SK-N-SH (cell line): Measurements from ENCODE around the gene TMPRSS5. TPM values are rescaled to one million over a fixed set of nuclear protein-coding genes. Genes with fewer than 3 reads are reported as not detected.

ENCODE experiments used
- CTCF ChIA-PET: fragments of 300-600, 350-600 bp; formaldehyde crosslinking; extraction: SDS; loops from one replicate; lab custom pipeline; 2021; lab: Yijun Ruan, JAX
- POLR2A ChIA-PET: fragments of 350-600 bp; sonication (Branson Sonifier 250); formaldehyde crosslinking; extraction: SDS; loops from one replicate; lab custom pipeline; 2020; ENCODE audit warnings: antibody characterized with exemption, inconsistent platforms; lab: Yijun Ruan, JAX
- DNase-seq: peaks from one replicate; pipeline ENCODE4 v3.0.0; 2012
- H2AFZ ChIP-seq: fragments of 200-600 bp; sonication (generic); 2 replicates; pipeline ENCODE4 v1.8.1; 2016; ENCODE audit warnings: antibody characterized with exemption, mild to moderate bottlenecking, low read depth
- H3F3A ChIP-seq: fragments of 200-600 bp; sonication (generic); replicated peaks from 2 replicates; pipeline ENCODE3; 2016; ENCODE audit warnings: antibody characterized with exemption, mild to moderate bottlenecking; ENCODE audit not compliant: insufficient read depth
- H3K27ac ChIP-seq, 2 experiments: fragments of 200-500 bp in 1 of 2; fragments of 200-600 bp in 1 of 2; sonication (Bioruptor generic) in 1 of 2; sonication (generic), shearing (Covaris generic) in 1 of 2; 2 replicates each; pipeline versions ENCODE4 v1.5.1 to v1.6.1; 2014 to 2016; ENCODE audit warnings: low read depth in 2 of 2, inconsistent platforms in 1 of 2, low read length in 1 of 2, mild to moderate bottlenecking in 1 of 2, mixed read lengths in 1 of 2
- H3K27me3 ChIP-seq: fragments of 200-600 bp; sonication (generic), shearing (Covaris generic); 2 replicates; pipeline ENCODE4 v1.6.1; 2016; ENCODE audit warnings: mixed run types; ENCODE audit not compliant: insufficient read depth
- H3K36me3 ChIP-seq, 2 experiments: fragments of 200-500 bp in 1 of 2; fragments of 200-600 bp in 1 of 2; sonication (Bioruptor generic) in 1 of 2; sonication (generic) in 1 of 2; replicated peaks in 1 of 2; 2 replicates each; pipeline versions ENCODE3 to v1.5.1; 2014 to 2016; ENCODE audit warnings: low read length in 1 of 2, mild to moderate bottlenecking in 1 of 2; ENCODE audit not compliant: insufficient read depth in 2 of 2, control insufficient read depth in 1 of 2
- H3K4me1 ChIP-seq, 2 experiments: fragments of 200-500 bp in 1 of 2; fragments of 200-600 bp in 1 of 2; sonication (Bioruptor generic) in 1 of 2; sonication (generic), shearing (Covaris generic) in 1 of 2; 2 replicates each; pipeline versions ENCODE4 v1.5.1 to v1.6.1; 2014 to 2016; ENCODE audit warnings: low read depth in 1 of 2, low read length in 1 of 2, mixed run types in 1 of 2; ENCODE audit not compliant: insufficient read depth in 2 of 2, control insufficient read depth in 1 of 2
- H3K4me2 ChIP-seq: fragments of 200-600 bp; sonication (generic), shearing (Covaris generic); 2 replicates; pipeline ENCODE4 v1.6.1; 2017; ENCODE audit warnings: mixed run types
- H3K4me3 ChIP-seq, 2 experiments: fragments of 200-500 bp in 1 of 2; fragments of 200-600 bp in 1 of 2; sonication (Bioruptor generic) in 1 of 2; sonication (generic), shearing (Covaris generic) in 1 of 2; 2 replicates each; pipeline versions ENCODE4 v1.5.1 to v1.8.1; 2014 to 2016; ENCODE audit warnings: low read depth in 2 of 2, inconsistent platforms in 1 of 2, low read length in 1 of 2, mild to moderate bottlenecking in 1 of 2, mixed read lengths in 1 of 2, moderate library complexity in 1 of 2
- H3K79me2 ChIP-seq: fragments of 200-600 bp; sonication (generic); 2 replicates; pipeline ENCODE4 v1.8.1; 2017; ENCODE audit warnings: mild to moderate bottlenecking; ENCODE audit not compliant: insufficient read depth
- H3K9ac ChIP-seq: fragments of 200-600 bp; sonication (generic); 2 replicates; pipeline ENCODE4 v1.6.1; 2017; ENCODE audit warnings: mixed run types
- H3K9me2 ChIP-seq: fragments of 200-600 bp; sonication (generic); 2 replicates; pipeline ENCODE4 v1.6.1; 2017; ENCODE audit warnings: mixed run types
- H3K9me3 ChIP-seq: fragments of 200-600 bp; sonication (generic); 2 replicates; pipeline ENCODE4 v1.6.1; 2017; ENCODE audit warnings: mixed run types, mild to moderate bottlenecking, moderate library complexity
- H4K20me1 ChIP-seq: fragments of 200-600 bp; sonication (generic); 2 replicates; pipeline ENCODE4 v1.6.1; 2017; ENCODE audit warnings: mild to moderate bottlenecking, mixed run types; ENCODE audit not compliant: insufficient read depth
- EZH2phosphoT487 ChIP-seq: fragments of 200-600 bp; sonication (generic); IDR thresholded peaks from 2 replicates; pipeline ENCODE4 v1.6.1; 2017; ENCODE audit warnings: low read depth, mixed run types, mild to moderate bottlenecking, antibody characterized with exemption, moderate library complexity, borderline replicate concordance
- GABPA ChIP-seq: IDR thresholded peaks from 2 replicates; pipeline ENCODE4 v1.4.0; 2012; ENCODE audit warnings: low read depth, mild to moderate bottlenecking
- IRF3 ChIP-seq: fragments of 150-350 bp; IDR thresholded peaks from 2 replicates; pipeline ENCODE4 v1.6.1; 2016; ENCODE audit warnings: mild to moderate bottlenecking, low read depth, low read length
- JUND ChIP-seq: IDR thresholded peaks from 2 replicates; pipeline ENCODE4 v1.4.0; 2012
- NFIC ChIP-seq: IDR thresholded peaks from 2 replicates; pipeline ENCODE4 v1.4.0; 2012; ENCODE audit warnings: borderline replicate concordance
- NRF1 ChIP-seq: IDR thresholded peaks from 2 replicates; pipeline ENCODE4 v1.6.1; 2012; ENCODE audit warnings: low read depth, mild to moderate bottlenecking, low read length
- POLR2AphosphoS5 ChIP-seq: IDR thresholded peaks from 2 replicates; pipeline ENCODE4 v1.6.1; 2012; ENCODE audit warnings: low read depth, low read length
- REST ChIP-seq: IDR thresholded peaks from 2 replicates; pipeline ENCODE4 v1.6.1; 2012; ENCODE audit warnings: mild to moderate bottlenecking, low read depth, low read length, moderate library complexity
- RFX5 ChIP-seq: IDR thresholded peaks from 2 replicates; pipeline ENCODE4 v1.6.1; 2012; ENCODE audit warnings: mild to moderate bottlenecking, improper control_type of control experiment, low read length
- SMC3 ChIP-seq: IDR thresholded peaks from 2 replicates; pipeline ENCODE4 v1.6.1; 2012; ENCODE audit warnings: low read depth, low read length, improper control_type of control experiment
- USF1 ChIP-seq: IDR thresholded peaks from 2 replicates; pipeline ENCODE4 v1.4.0; 2012; ENCODE audit warnings: low read depth, borderline replicate concordance
- USF2 ChIP-seq: fragments of 150-350 bp; IDR thresholded peaks from 2 replicates; pipeline ENCODE4 v1.6.1; 2017; ENCODE audit warnings: antibody characterized with exemption, low read length, low read depth, borderline replicate concordance
- YY1 ChIP-seq: IDR thresholded peaks from 2 replicates; pipeline ENCODE4 v1.4.0; 2012; ENCODE audit warnings: low read depth, mild to moderate bottlenecking
- ZBTB33 ChIP-seq: IDR thresholded peaks from 2 replicates; pipeline ENCODE4 v1.4.0; 2012; ENCODE audit warnings: low read depth, borderline replicate concordance
- WGBS: methylation state at CpG from one replicate; pipeline ENCODE4 v1.1.6; 2017; ENCODE audit warnings: low lambda C conversion rate; 5-methylcytosine and 5-hydroxymethylcytosine counted together
- polyA plus RNA-seq, 3 experiments: library from polyadenylated mRNA; depleted of rRNA; stranded (reverse); fragments of >200 nt; gene quantifications; 2 replicates each; pipeline ENCODE4 v1.2.3, GENCODE V29; 2012
- TF ChIP-seq, protein P1 (sequence below): IDR thresholded peaks from 2 replicates; pipeline ENCODE4 v1.4.0; 2012; ENCODE audit warnings: low read depth

TMPRSS5 gene
- polyA plus RNA-seq, 1 of the 3 experiments (the other 2 are of a cell fraction): 0.28 TPM

DNA sequence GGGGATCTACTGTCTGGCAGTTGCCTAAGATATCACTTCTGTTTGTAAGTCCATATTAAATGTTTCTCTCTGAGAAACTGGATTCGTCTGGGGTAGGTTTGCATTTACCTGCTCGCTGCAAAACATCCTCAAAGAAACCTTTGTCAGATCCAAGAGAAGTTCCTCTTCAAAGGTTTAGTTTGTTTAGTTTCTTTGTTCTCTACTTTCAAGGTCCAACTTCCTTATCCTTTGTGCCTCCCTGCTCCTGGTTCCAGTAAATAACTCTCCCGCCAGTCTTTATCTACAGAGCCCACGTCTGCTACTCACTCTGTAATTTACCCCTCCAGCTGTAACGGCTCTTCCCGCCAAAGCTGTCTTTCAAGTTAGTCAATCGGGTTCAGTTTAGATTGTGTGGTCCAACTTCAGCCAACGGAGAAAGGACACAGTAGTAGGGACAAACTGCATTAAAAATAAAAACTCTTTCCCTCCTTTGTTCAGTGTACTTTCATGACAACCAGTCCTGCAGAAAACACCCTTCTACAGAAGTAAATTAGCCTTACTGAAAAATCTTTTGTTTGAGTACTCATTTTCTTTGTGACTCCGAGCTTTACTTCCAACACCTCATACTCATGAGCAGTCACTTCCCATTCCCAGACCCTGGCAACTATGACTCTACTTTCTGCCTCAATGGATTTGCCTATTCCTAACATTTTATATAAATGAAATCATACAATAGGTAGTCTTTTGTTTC is 41.0 kb downstream of the TMPRSS5 start:
- no peaks in the 10 kb centered on the region for H4K20me1 ChIP-seq
- no peak overlapping the region for H3K27ac ChIP-seq
- H3K9me2 ChIP-seq: no peaks in the 10 kb centered on the region
- CTCF ChIA-PET: interaction anchor here (0.6 kb wide), 1 partner anchor 8 kb away, joined by 3 read pairs; no protein-coding TSS in a partner anchor
- H3K36me3 ChIP-seq: no peaks in the 10 kb centered on the region
- H3K4me1 ChIP-seq: no peaks in the 10 kb centered on the region; a peak in 1 of 4 replicates
- no peaks in the 10 kb centered on the region for H3K27me3 ChIP-seq
- POLR2A ChIA-PET: no interaction called here
- WGBS: 32% methylated on average over 9 of the region's 9 CpGs
- H3K9me3 ChIP-seq: no peaks in the 10 kb centered on the region; the same call in 1 of the 2 replicates
- TF ChIP-seq EZH2phosphoT487 (no peak), REST (no peak)
- TF ChIP-seq, all 33 proteins: peak for 0
- Histone ChIP-seq H3F3A (no peaks in the 10 kb centered on the region), H3K9ac (no peak overlapping the region), H3K4me3 (no peak overlapping the region), H2AFZ (no peak overlapping the region), H3K4me2 (no peak overlapping the region), H3K79me2 (no peaks in the 10 kb centered on the region)
- no peak for DNase-seq

DNA sequence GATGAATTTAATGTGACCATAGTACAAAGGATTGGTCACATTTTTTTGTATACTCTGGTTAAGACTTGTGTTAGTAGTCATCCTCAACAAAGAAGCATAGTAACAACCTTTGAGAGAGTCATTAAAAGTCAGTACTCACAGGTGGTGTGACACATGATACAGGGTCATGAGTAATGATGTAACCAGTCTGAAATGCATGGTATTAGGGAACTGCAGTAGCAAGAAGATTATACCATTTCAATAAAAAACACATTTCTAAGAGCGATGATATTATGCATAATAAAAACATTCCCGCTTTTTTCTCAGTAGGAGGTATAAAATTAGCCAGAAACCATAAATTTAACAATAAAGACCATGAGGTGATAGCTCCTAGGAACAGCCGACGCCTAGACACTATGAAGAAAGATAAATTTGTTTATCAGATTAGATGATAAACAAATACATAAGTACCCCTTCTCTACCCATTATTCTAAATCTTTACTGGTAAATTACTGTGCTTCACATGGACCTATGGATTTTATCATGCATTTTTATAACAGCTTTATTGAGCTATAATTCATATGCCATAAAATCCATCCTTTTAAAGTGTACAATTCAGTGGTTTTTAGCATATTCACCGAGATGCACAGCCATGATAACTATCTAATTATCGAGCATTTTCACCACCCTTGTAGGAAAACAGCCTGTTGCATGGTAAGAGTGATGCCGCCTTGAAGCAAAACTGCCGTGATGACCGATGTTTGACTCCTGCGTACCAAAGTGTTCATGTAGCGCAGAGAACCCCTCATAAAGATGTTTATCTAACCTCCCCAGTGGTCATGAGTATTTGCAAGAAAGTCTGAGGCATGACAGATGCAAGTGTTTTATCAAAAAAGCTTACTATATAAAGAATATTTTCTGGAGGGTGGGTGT is 41.8 kb downstream of the TMPRSS5 start:
- no peaks in the 10 kb centered on the region for H3K36me3 ChIP-seq
- H3K9me3 ChIP-seq: no peaks in the 10 kb centered on the region; the same call in 1 of the 2 replicates
- H3K4me2 ChIP-seq: no peak overlapping the region
- DNase-seq: no peak
- WGBS: 36% methylated on average over 11 of the region's 11 CpGs
- no peak overlapping the region for H3K27ac ChIP-seq
- H3K4me3 ChIP-seq: no peak overlapping the region
- H3K4me1 ChIP-seq: no peaks in the 10 kb centered on the region
- no peaks in the 10 kb centered on the region for H3K27me3 ChIP-seq
- H3F3A ChIP-seq: no peaks in the 10 kb centered on the region
- POLR2A ChIA-PET: no interaction called here
- no peaks in the 10 kb centered on the region for H3K79me2 ChIP-seq
- no peak overlapping the region for H3K9ac ChIP-seq
- H3K9me2 ChIP-seq: no peaks in the 10 kb centered on the region
- CTCF ChIA-PET: interaction anchor here (0.6 to 1.0 kb wide), 2 partner anchors 9 to 11 kb away, joined by 3 read pairs; no protein-coding TSS in a partner anchor
- no peak overlapping the region for H2AFZ ChIP-seq
- H4K20me1 ChIP-seq: no peaks in the 10 kb centered on the region
- no peak for TF ChIP-seq USF2
- TF ChIP-seq EZH2phosphoT487: no peak
- TF ChIP-seq NFIC: no peak
- no peak for TF ChIP-seq GABPA
- no peak for TF ChIP-seq IRF3
- TF ChIP-seq, protein P1, sequence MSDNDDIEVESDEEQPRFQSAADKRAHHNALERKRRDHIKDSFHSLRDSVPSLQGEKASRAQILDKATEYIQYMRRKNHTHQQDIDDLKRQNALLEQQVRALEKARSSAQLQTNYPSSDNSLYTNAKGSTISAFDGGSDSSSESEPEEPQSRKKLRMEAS: no peak
- no peak for TF ChIP-seq JUND
- no peak for TF ChIP-seq SMC3
- TF ChIP-seq ZBTB33: no peak
- no peak for TF ChIP-seq YY1
- TF ChIP-seq USF1: no peak
- TF ChIP-seq NRF1: no peak
- TF ChIP-seq POLR2AphosphoS5: no peak
- no peak for TF ChIP-seq RFX5
